Lung (tissue), 12 donors: ENCODE data around the gene GABARAP. TPM values are rescaled to one million over a fixed set of nuclear protein-coding genes. Genes with fewer than 3 reads are reported as not detected.

Experiments used
- ATAC-seq: fragments of 200-7000 bp; cut with Tn5 transposase; one replicate; pipeline ENCODE4 v1.9.1; 2020; ENCODE audit warnings: moderate number of reproducible peaks; ENCODE audit not compliant: insufficient read depth, low FRiP score
- DNase-seq, 3 donors: peaks; one replicate each; pipeline ENCODE4 v3.0.0-alpha.2; 2013 to 2017
- H3K27ac ChIP-seq, 2 donors: one replicate each; pipeline ENCODE4 v1.5.1; 2013; ENCODE audit warnings: mild to moderate bottlenecking in 2 of 2, moderate library complexity in 2 of 2, control low read depth in 1 of 2, inconsistent platforms in 1 of 2, low read depth in 1 of 2, low read length in 1 of 2
- H3K27me3 ChIP-seq, 3 donors: one replicate each; pipeline ENCODE4 v1.5.1; 2013; ENCODE audit warnings: low read length in 2 of 3; ENCODE audit not compliant: control insufficient read depth in 3 of 3, insufficient read depth in 3 of 3
- H3K36me3 ChIP-seq, 4 donors: one replicate each; pipeline ENCODE4 v1.5.1; 2013; ENCODE audit warnings: low read length in 4 of 4, mild to moderate bottlenecking in 1 of 4, moderate library complexity in 1 of 4; ENCODE audit not compliant: control insufficient read depth in 4 of 4, insufficient read depth in 4 of 4
- H3K4me1 ChIP-seq, 5 donors: one replicate each; pipeline ENCODE4 v1.5.1; 2013; ENCODE audit warnings: low read length in 5 of 5, mild to moderate bottlenecking in 2 of 5, moderate library complexity in 1 of 5; ENCODE audit not compliant: control insufficient read depth in 5 of 5, insufficient read depth in 5 of 5
- H3K4me3 ChIP-seq: one replicate; pipeline ENCODE4 v1.5.1; 2013; ENCODE audit warnings: mild to moderate bottlenecking, control low read depth, moderate library complexity
- H3K9ac ChIP-seq, 2 donors: one replicate each; pipeline ENCODE4 v1.5.1; 2013; ENCODE audit warnings: low read length in 2 of 2, control low read depth in 1 of 2; ENCODE audit not compliant: insufficient read depth in 1 of 2
- H3K9me3 ChIP-seq, 4 donors: one replicate each; pipeline ENCODE4 v1.5.1; 2013; ENCODE audit warnings: low read length in 3 of 4, mild to moderate bottlenecking in 1 of 4, moderate library complexity in 1 of 4; ENCODE audit not compliant: control insufficient read depth in 4 of 4, insufficient read depth in 3 of 4
- CTCF ChIP-seq: IDR thresholded peaks from 2 replicates; pipeline ENCODE4 v1.5.1; 2012; ENCODE audit warnings: mild to moderate bottlenecking; ENCODE audit errors: control extremely low read depth, extremely low read depth
- WGBS, 2 donors: extraction: QIAGEN DNeasy Blood & Tissue Kit; methylation state at CpG; one replicate each; pipeline ENCODE4 v1.1.7; 2013; 5-methylcytosine and 5-hydroxymethylcytosine counted together
- polyA plus RNA-seq, 2 donors: library from polyadenylated mRNA; stranded (reverse); fragments of 200-250 nt; gene quantifications; one replicate each; pipeline ENCODE4 v1.2.1, GENCODE V29; 2013
- total RNA-seq, 2 donors: library from RNA; depleted of rRNA in 1 of 2; stranded (reverse); fragments of >200 nt in 1 of 2; gene quantifications; one replicate each; pipeline ENCODE4 v1.2.1, GENCODE V29; 2014 to 2021
- donor health status: control.
- donor health status: control.
- donor health status: Bipolar disorder and iron deficiency.
- donor health status: healthy.
- donor health status: DM: yes; HTN: yes; CAD: no.

The GABARAP gene
- total and polyA plus RNA-seq, 4 donors, result 315 to 1,149 (median 685) TPM

- H3K36me3 ChIP-seq, result peaks cover 0 to 41% (median 29%) of the 10 kb centered on the region in 4 donors
Measured at GRCh38 chr17:7196651-7197401, 45.4 kb downstream of the GABARAP start.

GRCh38 chr17:7195971-7196370 is 46.3 kb downstream of the GABARAP start:
- DNase-seq (no peak), ATAC-seq (no peak)
- WGBS, 2 donors, result 94 to 98% methylated on average over 12 of the region's 12 CpGs
- H3K4me3 ChIP-seq, result no peak overlapping the region
- H3K9me3 ChIP-seq, result no peaks in the 10 kb centered on the region
- H3K36me3 ChIP-seq, result peaks cover 0 to 41% (median 29%) of the 10 kb centered on the region in 4 donors
- TF ChIP-seq CTCF, result no peak
- H3K27ac ChIP-seq, result no peak overlapping the region
- no peaks in the 10 kb centered on the region for H3K4me1 ChIP-seq
- no peak overlapping the region for H3K9ac ChIP-seq
- H3K27me3 ChIP-seq, result no peaks in the 10 kb centered on the region

More at GRCh38 chr17:7196651-7197401, 45.4 kb downstream of the GABARAP start:
- no peaks in the 10 kb centered on the region for H3K27me3 ChIP-seq
- H3K9me3 ChIP-seq, result no peaks in the 10 kb centered on the region
- no peak for TF ChIP-seq CTCF
- no peak overlapping the region for H3K27ac ChIP-seq
- H3K9ac ChIP-seq, result no peak overlapping the region
- ATAC-seq, result no peak
- no peaks in the 10 kb centered on the region for H3K4me1 ChIP-seq
- no peak for DNase-seq
- 91 to 96% methylated on average over 22 of the region's 22 CpGs for WGBS, 2 donors
- no peak overlapping the region for H3K4me3 ChIP-seq

- H3K4me3 ChIP-seq, result no peak overlapping the region
- 81 to 82% methylated on average over 10 to 12 of the region's 12 CpGs for WGBS, 2 donors
- no peak overlapping the region for H3K9ac ChIP-seq
- peaks cover 0 to 37% (median 26%) of the 10 kb centered on the region in 4 donors for H3K36me3 ChIP-seq
- no peaks in the 10 kb centered on the region for H3K4me1 ChIP-seq
- H3K27me3 ChIP-seq, result no peaks in the 10 kb centered on the region
- TF ChIP-seq CTCF, result no peak
- DNase-seq (no peak), ATAC-seq (no peak)
- no peak overlapping the region for H3K27ac ChIP-seq
- no peaks in the 10 kb centered on the region for H3K9me3 ChIP-seq
Measured at GRCh38 chr17:7192271-7192937, 49.8 kb downstream of the GABARAP start.
